CD4-positive, alpha-beta T cell treated with Interleukin-21 for 1 hour (primary cell): ENCODE data around the gene SAP30.

Experiments
- DNase-seq: peaks from one replicate; pipeline ENCODE4 v3.0.0-alpha.2; 2020

The SAP30 gene

DNA sequence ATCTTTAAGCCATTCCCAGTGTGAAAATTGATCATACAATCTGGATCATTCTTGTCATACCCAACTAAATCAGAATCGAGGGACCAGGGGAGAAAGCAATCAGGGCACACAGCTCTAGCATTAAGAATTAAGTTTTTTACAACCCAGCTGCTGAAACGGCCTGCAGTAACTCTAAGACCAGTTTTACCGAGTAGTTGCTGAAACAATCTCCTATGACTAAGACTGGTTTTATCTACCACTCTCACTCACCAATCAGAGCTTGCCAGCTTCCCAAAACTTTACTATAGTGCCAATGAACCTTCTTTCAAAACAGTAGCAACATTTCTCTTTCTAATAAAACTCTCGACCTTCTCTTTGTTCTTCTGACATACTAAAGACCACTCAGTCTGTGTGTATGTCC, 2.8 kb upstream of the SAP30 start:
- no peak for DNase-seq

DNA sequence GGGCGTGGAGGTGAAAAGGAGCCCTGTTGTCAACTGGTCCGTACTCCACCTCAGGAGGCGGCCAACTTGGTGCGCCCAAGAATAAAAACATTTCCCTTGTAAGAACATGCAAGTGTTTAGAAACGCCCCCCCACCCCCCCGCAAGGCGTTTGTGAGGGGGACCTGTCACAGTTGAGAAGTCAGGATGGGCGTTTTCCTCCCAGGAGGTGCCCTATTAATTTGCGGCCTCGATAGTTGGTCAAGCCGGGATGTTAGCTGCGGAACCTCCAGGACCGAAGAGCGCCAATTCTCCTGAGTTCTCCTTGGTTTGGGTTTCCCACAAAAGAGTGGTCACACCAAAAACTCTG, 651 bp upstream of the SAP30 start:
- peak; percentile 76 for DNase-seq

DNA sequence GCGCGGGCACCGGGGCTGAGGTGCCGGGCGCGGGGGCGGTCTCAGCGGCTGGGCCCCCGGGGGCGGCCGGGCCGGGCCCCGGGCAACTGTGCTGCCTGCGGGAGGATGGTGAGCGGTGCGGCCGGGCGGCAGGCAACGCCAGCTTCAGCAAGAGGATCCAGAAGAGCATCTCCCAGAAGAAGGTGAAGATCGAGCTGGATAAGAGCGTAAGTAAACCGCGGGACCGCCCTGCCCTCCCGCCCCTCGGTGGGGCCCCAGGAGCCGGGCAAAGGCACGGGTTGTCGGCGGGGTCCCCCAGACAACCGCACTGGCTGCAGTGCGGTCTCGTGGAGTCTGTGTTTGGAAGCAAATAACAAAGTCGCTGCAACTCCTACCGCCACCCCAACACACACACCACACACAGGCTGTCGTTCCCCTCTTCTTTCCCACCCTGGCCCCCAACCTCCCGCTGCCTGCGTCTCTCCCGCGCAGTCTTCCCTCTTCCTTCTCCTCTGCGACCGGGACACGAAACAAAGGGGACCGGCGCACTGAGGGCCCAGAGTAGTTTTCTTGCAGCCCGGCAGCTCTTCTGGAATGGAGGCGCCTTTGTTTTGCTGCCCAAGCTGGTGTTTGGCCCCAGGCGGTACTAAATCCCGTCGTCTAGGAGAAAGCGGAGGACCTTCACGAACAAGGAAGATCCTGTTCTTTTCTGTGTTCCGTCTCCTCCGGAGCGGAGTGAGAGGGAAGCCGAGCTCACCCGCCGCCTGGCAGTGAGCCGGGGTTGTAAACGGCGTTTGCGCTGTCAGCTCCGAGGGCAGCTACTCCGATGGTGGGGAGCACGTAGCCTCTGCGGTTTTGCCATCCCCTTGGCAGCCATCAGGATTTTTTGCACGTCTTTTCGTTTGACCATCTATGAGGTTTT, 788 bp downstream of the SAP30 start:
- DNase-seq, result peak; percentile 43

DNA sequence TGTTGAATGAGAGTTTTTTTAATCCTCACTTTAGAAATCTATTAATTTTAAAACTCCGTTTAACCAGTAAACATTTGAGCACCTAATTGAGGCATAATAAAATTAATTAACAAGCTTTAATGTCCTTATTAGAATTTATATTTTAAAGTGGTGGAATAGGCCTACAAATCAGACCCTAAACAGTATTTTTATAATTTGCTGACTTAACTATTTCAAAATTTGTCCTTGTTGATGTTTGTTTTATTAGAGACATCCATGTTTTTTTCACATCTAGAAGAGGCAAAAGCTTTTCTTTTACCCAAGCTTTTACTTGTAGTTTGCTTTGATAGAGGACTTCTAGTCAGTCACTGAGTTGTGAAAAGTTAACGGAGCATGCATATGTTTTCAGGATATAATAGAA, 3.8 kb downstream of the SAP30 start:
- no peak for DNase-seq

DNA sequence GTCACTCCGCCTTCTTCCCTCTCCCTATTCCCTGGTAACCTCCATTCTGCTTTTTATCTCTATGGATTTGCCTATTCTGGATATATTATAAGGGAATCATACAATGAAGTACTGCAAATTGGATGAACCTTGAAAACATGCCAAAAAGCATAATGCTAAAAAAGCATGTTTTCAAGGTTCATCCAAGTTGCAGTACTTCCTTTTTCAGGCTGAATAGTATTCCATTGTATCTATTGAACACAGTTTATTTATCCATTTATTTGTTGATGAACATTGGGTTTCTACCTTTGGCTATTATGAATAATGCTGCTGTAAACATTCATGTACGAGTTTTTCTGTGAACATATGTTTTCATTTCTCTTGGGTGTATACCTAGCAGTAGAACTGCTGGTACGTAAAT, 9.2 kb downstream of the SAP30 start:
- no peak for DNase-seq

DNA sequence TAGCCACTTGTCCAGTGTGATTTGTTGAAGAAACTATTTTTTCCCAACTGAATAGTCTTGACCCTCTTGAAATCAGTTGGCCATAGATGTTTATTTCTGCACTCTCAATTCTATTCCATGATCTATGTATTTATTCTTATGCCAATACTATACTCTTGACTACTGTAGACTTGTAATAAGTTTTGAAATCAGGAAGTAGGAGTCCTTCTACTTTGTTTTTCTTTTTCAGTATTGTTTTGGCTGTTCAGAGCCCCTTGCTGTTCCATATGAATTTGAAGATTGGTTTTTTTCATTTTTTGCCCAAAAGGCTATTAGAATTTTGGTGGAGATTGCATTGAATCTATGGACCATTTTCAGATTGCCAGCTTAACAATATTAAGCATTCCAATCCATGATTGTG, 10.2 kb downstream of the SAP30 start:
- DNase-seq, result no peak

DNA sequence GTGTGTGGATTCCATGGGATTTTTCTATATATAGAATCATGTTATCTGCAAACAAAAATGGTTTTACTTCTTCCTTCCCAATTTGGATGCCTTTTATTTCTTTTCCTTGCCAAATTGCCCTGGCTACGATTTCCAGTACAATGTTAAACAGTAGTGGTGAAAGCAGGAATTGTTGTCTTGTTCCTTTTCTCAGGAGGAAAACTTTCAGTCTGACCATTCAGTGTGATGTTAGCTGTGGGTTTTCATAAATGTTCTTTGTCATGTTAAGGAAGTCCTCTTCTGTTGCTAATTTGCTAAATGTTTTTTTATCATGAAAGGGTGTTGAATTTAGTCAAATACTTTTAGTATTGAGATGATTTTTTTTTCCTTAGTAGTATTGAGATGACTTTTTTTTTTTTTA, 10.9 kb downstream of the SAP30 start:
- DNase-seq, result no peak

DNA sequence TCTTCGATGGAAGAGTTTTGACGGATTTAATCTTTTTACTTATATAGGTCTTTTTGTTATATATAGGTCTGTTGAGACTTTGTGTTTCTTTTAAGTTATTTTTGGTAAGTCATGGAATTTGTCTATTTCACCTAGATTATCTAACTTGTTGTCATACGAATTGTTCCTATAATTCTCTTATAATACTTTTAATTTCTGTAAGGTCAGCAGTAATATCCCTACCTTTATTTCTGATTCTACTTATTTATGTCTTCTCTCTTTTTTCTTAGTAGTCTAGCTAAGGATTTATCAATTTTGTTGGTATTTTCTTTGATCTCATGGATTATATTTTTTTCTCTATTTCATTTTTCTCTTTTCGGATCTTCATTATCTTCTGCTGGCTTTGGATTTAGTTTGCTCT, 11.6 kb downstream of the SAP30 start:
- no peak for DNase-seq

DNA sequence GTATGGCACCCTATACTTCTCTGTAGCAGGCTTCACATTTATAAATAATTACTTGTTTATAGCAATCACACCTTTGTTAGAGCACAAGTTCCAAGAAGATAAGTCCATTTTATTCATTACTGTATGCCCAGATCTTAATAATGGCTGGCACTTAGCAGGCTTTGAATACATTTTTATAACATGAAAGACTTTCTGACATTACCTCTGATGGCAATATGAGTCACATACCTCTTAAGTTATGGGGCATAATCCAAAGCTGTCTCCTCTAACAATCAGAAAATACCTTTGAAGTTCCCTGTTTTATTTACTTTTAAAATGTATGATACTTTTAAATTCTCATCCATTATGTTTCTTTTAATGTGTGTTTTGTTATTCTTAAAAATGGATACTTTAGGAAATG, 16.0 kb downstream of the SAP30 start:
- DNase-seq, result no peak

DNA sequence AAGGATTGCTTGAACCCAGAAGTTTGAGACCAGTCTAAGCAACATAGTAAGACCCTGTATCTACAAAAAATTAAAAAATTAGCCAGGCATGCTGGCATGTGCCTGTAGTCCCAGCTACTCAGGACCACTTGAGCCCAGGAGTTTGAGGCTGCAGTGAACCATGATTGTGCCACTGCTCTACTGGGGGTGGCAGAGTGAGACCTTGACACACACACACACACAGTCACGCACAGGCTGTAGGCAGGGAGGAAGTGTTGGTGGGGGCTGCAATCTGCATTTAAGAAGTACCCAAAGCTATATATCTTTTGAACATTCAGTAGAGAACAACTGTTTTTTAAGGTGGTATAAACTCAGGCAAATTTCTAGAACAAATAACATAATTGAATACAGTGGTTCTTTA, 20.9 kb downstream of the SAP30 start:
- DNase-seq, result no peak

DNA sequence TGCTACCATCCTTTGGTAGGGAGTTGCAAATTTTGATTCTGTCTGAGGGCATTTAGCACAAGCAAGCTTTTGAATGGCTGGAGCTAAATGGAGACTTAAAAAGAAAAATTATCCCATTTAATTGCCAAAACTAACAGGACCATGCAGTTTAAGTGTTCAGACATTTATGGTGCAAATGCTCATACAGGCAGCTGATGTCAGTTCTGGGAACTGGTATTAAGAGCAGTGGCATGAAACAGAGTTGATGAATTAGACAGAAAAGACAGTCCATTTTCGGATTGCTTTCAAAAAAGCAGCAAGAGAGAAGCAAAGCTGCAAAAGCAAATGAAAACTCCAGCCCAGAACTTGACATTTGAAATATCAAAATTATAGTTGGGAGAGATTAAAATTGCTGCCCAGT, 26.9 kb downstream of the SAP30 start:
- DNase-seq, result no peak

DNA sequence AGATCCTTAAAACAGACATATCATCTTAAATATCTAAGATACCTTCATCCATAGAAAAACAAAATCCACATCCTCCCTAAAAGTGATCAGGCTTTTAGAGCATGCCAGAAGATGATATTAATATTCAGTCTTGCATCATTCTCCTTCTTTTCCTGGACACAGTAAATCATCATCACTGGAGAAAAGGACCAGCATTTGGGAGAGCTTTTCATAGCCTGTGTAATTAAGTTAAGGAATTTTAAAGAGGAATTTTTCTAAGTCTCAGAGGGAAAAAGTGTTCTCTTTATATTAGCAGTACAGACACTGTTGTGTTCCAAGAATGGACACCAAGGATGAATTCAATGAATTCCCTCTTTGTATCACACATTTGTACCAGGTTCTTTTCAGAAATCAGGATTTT, 27.5 kb downstream of the SAP30 start:
- DNase-seq, result no peak

DNA sequence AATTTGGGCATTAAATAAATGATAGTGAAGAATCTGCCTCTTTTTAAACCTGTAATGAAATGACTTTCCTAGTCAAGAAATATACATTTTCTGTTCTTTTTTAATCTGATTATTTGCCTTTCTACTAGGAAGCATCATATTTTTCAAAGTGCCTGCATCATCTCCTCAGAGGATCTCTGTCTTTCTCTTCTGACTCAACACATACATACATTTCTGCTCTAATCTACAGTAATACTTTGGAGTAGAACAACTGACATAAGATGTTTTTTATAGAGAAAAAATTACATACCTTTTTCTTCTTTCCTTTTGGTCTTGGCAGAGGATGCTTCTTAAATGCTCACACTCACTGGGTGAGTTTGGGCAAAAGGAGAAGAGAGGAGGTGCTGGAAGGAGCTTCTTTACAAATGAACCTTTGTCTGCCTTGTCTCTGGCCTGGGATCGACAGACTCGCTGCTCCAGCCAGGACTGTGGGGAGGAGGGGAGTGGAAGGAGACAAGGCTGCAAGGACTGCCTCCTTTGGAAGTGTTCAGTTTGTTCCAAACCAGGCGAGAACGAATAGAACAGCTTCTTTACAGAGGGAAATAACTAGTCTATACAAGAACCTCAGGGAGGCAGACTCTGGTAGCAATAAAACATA, 28.1 kb downstream of the SAP30 start, which contains the start of gene SCRG1:
Gene SCRG1, minus strand, starts transcription at position 338 of the 637 bp plus-strand sequence. CDS start 7,702 bp downstream, outside the sequence.
- DNase-seq, result no peak

DNA sequence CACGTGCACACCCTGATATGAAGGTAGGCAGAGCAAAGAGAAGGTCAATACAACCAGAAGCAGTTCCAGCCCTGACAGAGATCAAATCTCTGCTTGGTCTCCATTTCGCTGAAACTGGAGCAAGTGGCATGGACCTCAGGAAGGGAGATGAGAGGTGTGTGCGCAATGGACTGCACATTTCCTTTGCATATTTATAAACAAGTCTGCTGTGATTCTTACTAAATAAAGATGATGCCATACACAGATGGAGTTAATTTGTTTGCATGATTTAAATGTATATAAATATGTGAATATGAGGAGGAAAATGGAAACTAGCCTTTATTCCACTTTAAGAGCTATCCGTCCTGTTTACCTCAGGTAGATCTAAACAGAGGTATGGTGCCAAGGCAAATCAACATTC, 30.3 kb downstream of the SAP30 start:
- DNase-seq, result no peak

DNA sequence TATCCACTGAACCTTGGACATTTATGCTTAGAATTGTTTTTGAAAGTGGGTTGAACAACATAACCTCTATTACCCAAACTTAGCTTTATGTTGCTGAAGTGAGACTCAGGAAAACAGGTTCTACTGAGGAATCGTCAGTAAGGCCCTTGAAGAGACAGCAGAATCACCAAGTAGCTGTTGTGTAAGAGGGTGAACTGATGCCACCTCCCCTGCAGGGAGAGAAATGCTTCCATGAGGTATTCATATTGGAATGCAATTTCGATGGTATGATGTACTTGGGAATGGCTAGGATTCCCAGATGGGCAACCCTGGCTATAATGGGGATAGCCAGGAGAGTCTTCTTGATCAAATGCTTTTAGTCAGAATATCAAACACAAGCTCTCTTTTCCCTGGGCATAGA, 32.3 kb downstream of the SAP30 start:
- no peak for DNase-seq

DNA sequence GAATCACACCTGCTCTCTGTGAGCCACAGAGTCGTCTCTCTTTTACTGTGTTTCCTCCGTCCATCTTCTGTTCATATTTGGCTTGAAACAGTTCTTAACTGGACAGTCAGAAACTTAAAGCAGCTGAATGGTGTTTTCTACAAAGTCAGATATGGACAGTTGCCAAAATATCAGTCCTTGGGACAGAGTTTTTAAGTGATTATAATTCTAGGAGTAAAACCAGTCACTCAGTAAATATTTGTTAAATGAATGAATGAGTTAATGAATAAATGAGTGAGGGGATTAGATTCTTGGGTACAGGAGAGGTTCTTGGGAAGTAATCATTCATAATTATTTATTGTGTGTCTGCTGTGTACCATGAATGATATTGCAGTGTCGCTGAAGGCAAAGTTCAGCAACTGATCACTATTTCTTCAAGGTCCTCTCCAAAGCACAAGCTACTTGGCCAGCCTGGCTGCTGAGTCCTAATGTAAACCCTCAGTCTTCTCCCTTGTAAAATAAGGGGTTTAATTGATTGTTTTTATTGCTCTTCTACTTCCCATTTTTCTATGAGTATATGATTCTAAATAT, 33.6 kb downstream of the SAP30 start:
- DNase-seq, result no peak

DNA sequence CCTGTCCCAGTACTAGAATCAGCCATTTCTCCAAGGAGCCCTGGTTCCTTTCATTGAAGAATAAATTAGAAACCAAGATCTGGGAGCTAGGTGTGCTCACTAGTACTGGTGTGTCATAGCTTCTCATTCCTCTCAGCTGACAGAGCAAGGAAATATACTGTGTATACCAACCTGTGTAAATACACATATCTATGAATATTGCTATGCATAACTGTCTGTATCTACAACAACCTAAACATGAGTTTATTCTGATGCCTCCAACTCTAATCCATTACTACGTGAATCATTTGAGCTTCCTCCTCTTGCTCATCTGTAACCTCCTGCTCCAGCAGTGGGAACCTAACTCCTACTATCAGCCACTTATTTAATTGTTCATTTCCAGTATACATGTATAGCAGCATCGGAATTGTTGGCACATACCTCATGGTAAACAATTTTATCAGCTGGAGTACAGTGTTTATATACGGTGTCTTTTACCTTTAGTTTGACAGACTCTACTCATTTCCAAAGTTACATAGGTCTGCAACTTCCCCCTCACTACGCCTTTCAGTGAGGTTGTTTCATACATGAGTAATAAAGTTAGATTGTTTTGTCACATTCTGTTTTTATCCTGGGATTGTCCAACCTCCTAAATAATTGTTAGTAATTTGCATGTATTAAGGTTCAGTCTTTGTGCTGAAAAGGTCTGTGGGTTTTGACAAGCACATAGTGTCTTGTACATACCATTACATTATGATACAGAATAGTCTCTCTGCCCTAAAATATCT, 35.3 kb downstream of the SAP30 start:
- no peak for DNase-seq

DNA sequence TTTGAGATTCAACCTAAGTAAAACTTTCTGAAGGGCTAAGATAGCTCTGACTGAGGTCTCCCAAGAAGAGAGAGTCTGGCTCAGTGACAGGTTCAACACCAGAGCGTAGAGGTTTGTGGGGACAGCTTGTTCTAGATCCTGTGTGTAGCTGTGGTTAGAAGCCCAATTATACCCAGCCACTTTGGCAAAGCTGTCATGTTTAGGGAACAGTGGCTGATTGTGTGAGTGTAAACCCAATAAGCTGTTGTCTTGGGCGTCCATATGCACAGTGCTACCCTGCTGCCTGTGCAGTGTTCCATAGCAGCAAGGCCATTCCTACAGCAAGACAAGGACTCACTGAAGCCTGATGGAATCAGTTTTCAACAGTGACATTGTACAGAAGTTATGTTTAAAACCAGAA, 39.3 kb downstream of the SAP30 start:
- no peak for DNase-seq

DNA sequence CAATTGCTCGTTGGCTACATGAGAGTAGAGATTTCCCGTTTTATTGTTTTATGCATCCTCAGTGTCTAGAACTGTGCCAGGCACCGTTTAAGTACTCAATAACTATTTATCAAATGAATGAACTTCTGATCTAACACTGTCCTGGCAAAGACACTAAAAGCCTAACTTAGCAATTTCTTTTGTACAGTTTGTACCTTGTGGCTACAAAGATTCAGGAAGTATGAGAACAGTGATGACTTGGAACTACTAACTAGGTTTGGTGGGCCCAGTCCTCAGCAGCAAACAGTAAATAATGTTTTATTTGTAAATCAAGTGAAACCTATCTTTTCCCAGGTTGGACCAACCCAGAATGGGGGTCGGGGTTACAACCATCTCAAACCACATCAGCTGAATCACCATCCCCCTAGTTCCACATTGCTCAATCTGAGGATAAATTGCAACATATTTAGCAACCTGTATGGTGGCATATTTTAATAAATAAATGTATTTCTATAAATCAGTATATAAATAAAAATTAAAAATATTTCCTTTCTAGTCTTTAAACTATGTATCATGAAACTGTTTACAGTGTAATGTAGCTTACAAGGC, 40.4 kb downstream of the SAP30 start:
- no peak for DNase-seq

DNA sequence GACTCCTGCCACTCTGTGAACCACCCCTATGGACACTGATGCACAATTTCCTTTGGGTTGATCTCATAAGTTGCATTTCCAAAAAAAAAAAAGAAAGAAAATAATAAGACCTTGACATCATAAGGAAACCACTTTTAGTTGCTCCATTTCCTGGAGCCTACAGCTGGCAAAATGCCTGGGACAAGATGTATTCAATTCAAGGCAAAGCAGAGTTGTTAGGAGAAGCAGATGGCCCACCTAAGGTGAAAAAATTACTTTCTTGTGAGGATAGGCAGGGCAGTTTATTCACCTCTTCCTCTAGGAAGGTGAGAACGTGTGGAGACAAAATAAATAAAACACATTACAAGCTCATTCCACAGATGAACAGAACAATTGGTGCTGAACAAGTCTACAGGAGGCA, 42.3 kb downstream of the SAP30 start:
- DNase-seq, result no peak

DNA sequence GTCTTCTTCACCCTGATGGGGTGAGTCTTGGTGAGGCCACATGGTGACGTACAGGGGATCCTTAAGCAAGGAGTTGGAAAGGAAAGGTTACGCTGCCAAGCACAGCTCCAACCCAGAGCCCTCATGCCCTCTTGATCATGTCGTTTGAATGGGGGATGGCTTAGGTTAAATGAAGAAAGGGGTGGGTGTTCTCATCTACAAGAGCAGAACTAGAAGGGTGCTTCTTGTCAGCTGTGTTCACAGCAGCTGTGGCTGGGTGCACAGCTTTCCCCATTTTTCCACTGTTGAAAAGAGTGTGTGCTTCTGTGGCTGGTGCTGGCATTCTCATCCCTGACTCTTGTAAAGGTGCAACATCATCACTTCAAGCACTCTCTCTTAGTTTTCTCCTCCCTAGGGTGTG, 43.7 kb downstream of the SAP30 start:
- DNase-seq, result no peak

DNA sequence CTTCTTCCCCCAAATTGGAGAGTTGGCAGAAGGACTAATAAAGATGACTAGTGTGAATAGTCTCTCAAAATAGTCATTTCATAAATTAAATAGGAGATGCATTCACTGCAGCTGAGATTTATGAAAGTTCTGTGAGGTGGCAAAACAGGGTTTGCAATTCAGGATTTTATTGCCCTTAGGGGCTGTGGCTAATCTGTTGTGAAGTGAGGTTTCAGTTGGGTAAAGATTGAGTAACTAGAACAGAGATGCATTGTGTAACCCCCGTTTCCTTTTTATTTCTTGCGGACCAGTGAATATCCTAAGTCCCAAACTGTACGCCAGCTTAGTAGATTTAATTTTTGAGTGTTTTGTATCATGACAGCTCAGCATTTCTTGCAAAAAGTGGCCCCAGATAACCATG, 44.3 kb downstream of the SAP30 start:
- DNase-seq, result no peak
